Anterior cingulate cortex (tissue), 58 donors: ENCODE results near the gene CCL28.
A peak's percentile ranks its signal among the peaks of the same experiment; 100 is the strongest.
"Not testable (repeated sequence)": the region's sequence is repeated elsewhere in the genome, so short reads cannot be mapped to it uniquely, and the experiment has no call there.

Experiments used
- DNase-seq, 58 donors: peaks; one replicate each; lab custom pipeline; 2025; lab: John Stamatoyannopoulos, UW

Gene CCL28

DNA sequence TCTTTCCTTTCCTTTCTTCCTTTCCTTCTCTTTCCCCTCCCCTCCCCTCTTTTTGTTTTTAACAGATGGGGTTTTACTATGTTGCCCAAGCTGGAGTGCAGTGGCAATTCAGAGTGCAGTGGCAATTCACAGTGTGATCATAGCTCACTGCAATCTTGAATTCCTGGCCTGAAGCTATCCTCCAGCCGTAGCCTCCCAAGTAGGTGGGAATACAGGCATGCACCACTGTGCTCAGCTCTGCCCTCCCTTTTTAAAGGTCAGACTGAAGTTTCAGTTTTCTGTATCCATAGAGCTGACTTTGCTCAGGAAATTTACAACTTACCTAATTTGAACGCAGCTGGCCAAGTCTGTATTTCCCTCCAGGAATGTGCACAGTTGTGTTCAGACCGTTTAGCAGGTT is 696 bp downstream of the CCL28 start:
- no peak for DNase-seq

GRCh38 chr5:43410414-43410813 is 1.8 kb downstream of the CCL28 start:
- DNase-seq = no peak

DNA sequence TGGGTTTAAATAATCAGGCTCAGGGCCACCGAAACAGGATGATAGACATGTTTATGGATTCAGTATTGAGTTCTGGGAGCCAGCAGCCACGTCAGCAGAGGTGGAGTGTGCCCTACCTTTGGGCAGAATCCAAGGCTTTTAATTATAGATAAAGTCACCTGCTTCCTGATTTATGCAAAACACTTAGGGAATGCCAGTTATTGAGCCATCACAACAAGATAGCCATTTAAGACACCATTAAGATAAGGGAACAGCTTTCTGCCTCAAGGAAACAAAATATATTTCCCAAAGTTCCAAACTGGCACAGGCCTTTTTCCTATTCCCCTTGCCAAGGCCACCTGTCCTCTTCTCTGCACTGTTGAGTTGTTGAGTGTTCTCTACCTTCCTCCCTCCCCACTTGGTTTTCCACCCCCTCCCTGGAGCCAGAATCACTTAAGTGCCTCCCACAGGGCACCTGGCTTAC is 2.4 kb downstream of the CCL28 start:
- DNase-seq = no peak

GRCh38 chr5:43402524-43403066 is 9.6 kb downstream of the CCL28 start:
- not testable (repeated sequence) for DNase-seq

- no peak for DNase-seq
Measured at GRCh38 chr5:43401827-43402226, 10.4 kb downstream of the CCL28 start.

GRCh38 chr5:43400082-43400481 is 12.1 kb downstream of the CCL28 start:
- no peak for DNase-seq

GRCh38 chr5:43396762-43397304 is 15.4 kb downstream of the CCL28 start:
- DNase-seq = peak in 12 of 58 donors; percentile 2 to 27 (median 6)

DNA sequence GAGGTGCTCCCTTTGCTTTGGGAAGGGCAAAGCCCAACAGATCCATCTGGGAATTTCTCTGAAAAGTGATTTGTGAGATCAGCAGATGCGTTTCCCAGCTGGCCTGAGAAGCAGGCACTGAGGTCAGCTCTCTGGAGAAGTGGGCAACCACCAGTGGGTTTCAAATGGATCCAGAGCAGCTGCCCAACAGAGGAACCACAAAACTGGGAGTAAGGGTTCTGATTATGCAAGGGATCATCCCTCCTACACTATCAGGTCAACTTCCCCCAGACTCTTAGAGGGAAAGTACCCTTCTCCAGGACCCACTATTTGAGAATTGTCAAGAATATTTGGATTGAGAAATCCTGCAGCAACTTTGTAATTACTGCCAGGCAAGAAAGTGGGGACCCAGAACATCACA is 21.7 kb downstream of the CCL28 start:
- no peak for DNase-seq

GRCh38 chr5:43389679-43390329 is 22.4 kb downstream of the CCL28 start:
- peak in 31 of 58 donors; percentile 1 to 79 (median 18) for DNase-seq

GRCh38 chr5:43386960-43387362 is 25.2 kb downstream of the CCL28 start:
- no peak for DNase-seq

GRCh38 chr5:43376496-43377140 is 35.6 kb downstream of the CCL28 start:
- DNase-seq = no peak

DNA sequence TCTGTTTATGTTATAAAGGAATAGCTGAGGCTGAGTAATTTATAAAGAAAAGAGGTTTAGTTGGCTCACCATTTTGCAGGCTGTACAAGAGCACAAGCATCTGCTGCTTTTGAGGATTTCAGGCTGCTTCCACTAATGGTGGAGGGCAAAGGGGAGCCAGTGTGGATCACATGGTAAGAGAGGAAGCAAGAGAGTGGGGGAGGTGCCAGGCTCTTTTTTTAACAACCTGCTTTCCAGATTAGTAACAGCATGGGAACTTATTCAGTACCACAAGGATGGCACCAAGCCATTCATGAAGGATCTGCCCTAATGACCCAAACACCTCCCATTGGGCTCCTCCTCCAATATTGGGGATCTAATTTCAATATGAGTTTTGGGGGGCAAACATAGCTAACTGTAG is 40.4 kb downstream of the CCL28 start:
- DNase-seq = no peak

DNA sequence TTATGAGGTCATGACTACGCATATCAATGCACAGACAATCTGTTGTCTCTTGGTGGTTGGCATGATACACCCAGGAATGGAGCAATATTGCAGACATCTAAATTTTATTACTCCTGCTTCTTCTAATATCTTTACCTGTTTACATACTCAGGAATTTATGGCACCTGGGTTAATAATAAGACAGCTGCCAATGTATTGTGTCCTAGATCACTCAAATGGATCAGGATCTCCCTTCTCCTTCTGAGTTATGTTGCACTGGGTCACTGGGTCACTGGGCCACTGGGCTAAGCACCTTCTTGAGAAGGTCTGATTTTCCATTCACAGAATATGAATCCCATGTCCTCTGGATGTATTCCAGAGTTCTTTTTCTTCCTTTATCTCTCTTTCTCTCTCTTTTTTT is 41.8 kb downstream of the CCL28 start:
- no peak for DNase-seq

DNA sequence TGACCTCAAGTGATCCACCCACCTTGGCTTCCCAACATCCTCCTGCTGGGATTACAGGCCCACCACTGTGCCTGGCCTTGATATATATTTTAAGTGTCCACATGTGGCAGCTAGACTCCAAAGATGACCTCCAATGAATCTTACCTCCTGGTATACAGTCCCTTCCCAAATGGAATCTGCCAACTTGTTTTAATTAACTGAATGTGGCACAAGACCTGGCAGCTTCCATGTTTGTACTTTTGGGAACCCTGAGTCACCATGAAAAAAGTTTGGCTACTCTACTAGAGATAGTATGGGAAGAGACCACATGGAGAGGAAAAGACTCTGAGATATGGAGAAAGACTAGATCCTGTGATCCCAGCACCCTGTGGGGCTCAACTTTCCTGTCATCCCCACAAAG is 42.5 kb downstream of the CCL28 start:
- DNase-seq = no peak

- no peak for DNase-seq
Measured at GRCh38 chr5:43367909-43368669, 44.1 kb downstream of the CCL28 start.

DNA sequence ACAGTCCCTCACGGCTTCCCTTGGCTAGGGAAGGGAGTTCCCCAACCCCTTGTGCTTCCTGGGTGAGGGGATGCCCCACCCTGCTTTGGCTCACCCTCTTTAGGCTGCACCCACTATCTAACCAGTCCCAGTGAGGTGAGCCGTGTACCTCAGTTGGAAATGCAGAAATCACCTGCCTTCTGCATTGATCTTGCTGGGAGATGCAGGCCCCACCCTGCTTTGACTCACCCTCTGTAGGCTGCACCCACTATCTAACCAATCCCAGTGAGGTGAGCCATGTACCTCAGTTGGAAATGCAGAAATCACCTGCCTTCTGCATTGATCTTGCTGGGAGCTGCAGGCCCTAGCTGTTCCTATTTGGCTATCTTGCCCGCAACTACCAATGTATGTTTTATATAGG is 44.7 kb downstream of the CCL28 start:
- no peak for DNase-seq

DNA sequence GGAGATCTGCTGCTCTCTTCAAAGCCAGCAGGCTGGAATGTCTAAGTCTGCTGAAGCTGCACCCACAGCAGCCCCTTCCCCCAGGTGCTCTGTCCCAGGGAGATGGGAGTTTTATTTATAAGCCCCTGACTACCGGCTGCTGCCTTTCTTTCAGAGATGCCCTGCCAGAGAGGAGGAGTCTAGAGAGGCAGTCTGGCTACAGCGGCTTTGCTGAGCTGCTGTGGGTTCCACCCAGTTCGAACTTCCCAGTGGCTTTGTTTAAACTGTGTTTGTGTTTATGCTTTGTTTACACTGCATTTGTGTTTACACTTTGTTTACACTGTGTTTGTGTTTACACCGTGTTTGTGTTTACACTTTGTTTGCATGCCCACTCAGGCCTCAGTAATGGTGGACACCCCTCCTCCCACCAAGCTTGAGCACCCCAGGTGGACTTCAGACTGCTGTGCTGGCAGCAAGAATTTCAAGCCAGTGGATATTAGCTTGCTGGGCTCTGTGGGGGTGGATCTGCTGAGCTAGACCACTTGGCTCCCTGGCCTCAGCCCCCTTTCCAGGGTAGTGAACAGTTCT is 45.4 kb downstream of the CCL28 start:
- not testable (repeated sequence) for DNase-seq

DNA sequence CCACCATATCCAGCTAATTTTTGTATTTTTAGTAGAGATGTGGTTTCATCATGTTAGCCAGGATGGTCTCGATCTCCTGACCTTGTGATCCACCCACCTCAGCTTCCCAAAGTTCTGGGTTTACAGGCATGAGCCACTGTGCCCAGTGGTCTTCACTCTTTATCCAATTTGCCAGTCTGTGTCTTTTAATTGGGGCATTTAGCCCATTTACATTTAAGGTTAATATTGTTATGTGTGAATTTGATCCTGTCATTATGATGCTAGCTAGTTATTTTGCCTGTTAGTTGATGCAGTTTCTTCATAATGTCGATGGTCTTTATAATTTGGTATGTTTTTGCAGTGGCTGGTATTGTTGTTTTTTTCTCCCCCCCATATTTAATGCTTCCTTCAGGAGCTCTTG is 47.0 kb downstream of the CCL28 start:
- not testable (repeated sequence) for DNase-seq

DNA sequence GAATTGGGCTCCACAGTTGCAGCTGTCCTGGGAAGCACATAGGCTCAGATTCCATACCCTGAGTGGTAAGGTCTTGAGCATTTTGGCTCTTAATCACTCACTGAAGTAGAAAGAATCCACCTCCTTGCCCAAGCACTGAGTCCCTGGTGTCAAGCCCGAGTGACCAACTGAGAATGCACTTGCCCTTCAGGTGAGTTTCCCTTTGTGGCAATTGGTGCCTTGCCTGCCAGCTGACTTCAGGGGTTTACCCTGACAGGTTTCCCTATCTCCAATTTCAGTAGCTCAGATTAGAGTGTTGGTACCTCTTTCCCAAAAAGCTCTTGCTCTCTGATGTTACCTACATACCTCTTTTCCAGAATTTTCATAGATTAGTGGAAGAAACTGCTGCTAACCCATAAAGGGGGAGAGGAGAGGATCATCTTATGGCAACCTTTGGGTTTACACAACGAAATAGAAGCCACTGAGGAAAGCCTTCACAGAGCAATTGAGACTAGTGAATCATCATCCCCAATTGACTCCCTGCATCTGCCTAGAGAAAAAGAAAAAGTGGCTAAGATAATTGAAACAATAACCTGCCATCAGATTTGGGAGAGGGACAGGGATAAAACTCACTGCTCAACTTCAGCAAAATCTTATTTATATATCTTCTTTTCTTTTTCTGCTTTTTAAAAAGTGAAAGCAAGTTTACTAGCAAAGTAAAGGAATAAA is 48.6 kb downstream of the CCL28 start:
- no peak for DNase-seq
